ENCODE results near the gene DNAH10.

The DNAH10 gene

GRCh38 chr12:123889848-123890535, 127.9 kb downstream of the DNAH10 start:
- Histone ChIP-seq H3K9me3 (replicated peaks in 1 of 11) (no peaks in the 10 kb centered on the region), H4K20me1 (no peaks in the 10 kb centered on the region), H3K4me3 (peak overlapping the region in 7 of 10 experiments; percentile 37 to 59 (median 49); a peak in 10 of 20 replicates), H3K36me3 (no peaks in the 10 kb centered on the region), H3K9ac (peak overlapping the region in 9 of 11 experiments; percentile 39 to 80 (median 74); a peak in 17 of 22 replicates), H3K27ac (peak overlapping the region in 9 of 11 experiments; percentile 61 to 94 (median 84); a peak in 18 of 22 replicates), H3K27me3 (no peaks in the 10 kb centered on the region), H3K4me2 (peak overlapping the region; percentile 70 to 93 (median 84)), H3K4me1 (peaks cover 41 to 76% (median 67%) of the 10 kb centered on the region in 10 experiments)
- TF ChIP-seq Cebpa-rat (IDR thresholded peaks at IDR 0.05), result peak in 6 of 11 experiments; percentile 29 to 67 (median 46); a peak in 5 of 22 replicates

- Histone ChIP-seq H3K4me1 (peaks cover 41 to 76% (median 67%) of the 10 kb centered on the region in 10 experiments), H4K20me1 (no peaks in the 10 kb centered on the region), H3K27me3 (no peaks in the 10 kb centered on the region), H3K9ac (peak overlapping the region in 6 of 11 experiments; percentile 11 to 80 (median 40); a peak in 8 of 22 replicates), H3K9me3 (replicated peaks in 1 of 11) (no peaks in the 10 kb centered on the region), H3K4me2 (peak overlapping the region; percentile 59 to 93 (median 84)), H3K36me3 (no peaks in the 10 kb centered on the region), H3K4me3 (peak overlapping the region in 5 of 10 experiments; percentile 48 to 59 (median 53); a peak in 6 of 20 replicates), H3K27ac (peak overlapping the region in 9 of 11 experiments; percentile 30 to 94 (median 84); a peak in 17 of 22 replicates)
- TF ChIP-seq Cebpa-rat (IDR thresholded peaks at IDR 0.05), result no peak
Observed at GRCh38 chr12:123890536-123890902, 128.4 kb downstream of the DNAH10 start.

- H3K27me3 ChIP-seq, result no peaks in the 10 kb centered on the region
- H3K9me3 ChIP-seq (replicated peaks in 1 of 11), result no peaks in the 10 kb centered on the region
- TF ChIP-seq Cebpa-rat (IDR thresholded peaks at IDR 0.05), result no peak
- no peaks in the 10 kb centered on the region for H3K36me3 ChIP-seq
- peak overlapping the region in 5 of 11 experiments; percentile 11 to 80 (median 43); a peak in 6 of 22 replicates for H3K9ac ChIP-seq
- H3K4me2 ChIP-seq, result peak overlapping the region; percentile 59 to 93 (median 84); a peak in 21 of 22 replicates
- H3K4me3 ChIP-seq, result peak overlapping the region in 2 of 10 experiments; percentile 49 to 56; a peak in 4 of 20 replicates
- no peaks in the 10 kb centered on the region for H4K20me1 ChIP-seq
- peaks cover 41 to 75% (median 67%) of the 10 kb centered on the region in 10 experiments for H3K4me1 ChIP-seq
- H3K27ac ChIP-seq, result peak overlapping the region in 9 of 11 experiments; percentile 30 to 94 (median 84); a peak in 17 of 22 replicates
Observed at GRCh38 chr12:123891011-123891410, 128.9 kb downstream of the DNAH10 start.

GRCh38 chr12:123891516-123892179, 129.5 kb downstream of the DNAH10 start:
- Histone ChIP-seq H3K36me3 (no peaks in the 10 kb centered on the region), H3K9me3 (replicated peaks in 1 of 11) (no peaks in the 10 kb centered on the region), H3K4me3 (0 out of 20 replicates have a peak overlapping the region, but pooled peaks of 2 of the 10 experiments have one; percentile 49 to 56), H3K9ac (peak overlapping the region in 4 of 11 experiments; percentile 27 to 80 (median 56); a peak in 3 of 22 replicates), H3K27me3 (no peaks in the 10 kb centered on the region), H4K20me1 (no peaks in the 10 kb centered on the region), H3K4me1 (peaks cover 41 to 68% (median 61%) of the 10 kb centered on the region in 10 experiments), H3K27ac (peak overlapping the region in 9 of 11 experiments; percentile 30 to 94 (median 84); a peak in 16 of 22 replicates), H3K4me2 (peak overlapping the region; percentile 32 to 93 (median 84); a peak in 21 of 22 replicates)
- no peak for TF ChIP-seq Cebpa-rat (IDR thresholded peaks at IDR 0.05)

- no peak overlapping the region for H3K4me3 ChIP-seq
- H4K20me1 ChIP-seq, result no peaks in the 10 kb centered on the region
- no peaks in the 10 kb centered on the region for H3K36me3 ChIP-seq
- peak overlapping the region in 2 of 11 experiments; percentile 89 to 94; a peak in 2 of 22 replicates for H3K27ac ChIP-seq
- H3K9ac ChIP-seq, result no peak overlapping the region
- no peak for TF ChIP-seq Cebpa-rat (IDR thresholded peaks at IDR 0.05)
- H3K4me2 ChIP-seq, result peak overlapping the region in 10 of 11 experiments; percentile 32 to 93 (median 84); a peak in 17 of 22 replicates
- H3K4me1 ChIP-seq, result peaks cover 37 to 68% (median 56%) of the 10 kb centered on the region in 10 experiments
- no peaks in the 10 kb centered on the region for H3K9me3 ChIP-seq (replicated peaks in 1 of 11)
- no peaks in the 10 kb centered on the region for H3K27me3 ChIP-seq
Observed at GRCh38 chr12:123892180-123892559, 130.1 kb downstream of the DNAH10 start.

- no peak overlapping the region for H3K27ac ChIP-seq
- no peaks in the 10 kb centered on the region for H4K20me1 ChIP-seq
- H3K36me3 ChIP-seq, result 0 out of 22 replicates have a peak, but pooled peaks cover 0 to under 1% (median 0%) of the 10 kb centered on the region in 11 experiments
- H3K4me3 ChIP-seq, result no peak overlapping the region
- no peaks in the 10 kb centered on the region for H3K9me3 ChIP-seq (replicated peaks in 1 of 11)
- H3K9ac ChIP-seq, result no peak overlapping the region
- H3K4me2 ChIP-seq, result peak overlapping the region in 6 of 11 experiments; percentile 80 to 93 (median 86); a peak in 8 of 22 replicates
- H3K27me3 ChIP-seq, result no peaks in the 10 kb centered on the region
- TF ChIP-seq Cebpa-rat (IDR thresholded peaks at IDR 0.05), result no peak
- peaks cover 37 to 64% (median 49%) of the 10 kb centered on the region in 10 experiments for H3K4me1 ChIP-seq
Observed at GRCh38 chr12:123892853-123893252, 130.8 kb downstream of the DNAH10 start.

GRCh38 chr12:123893276-123893675, 131.2 kb downstream of the DNAH10 start:
- Histone ChIP-seq H4K20me1 (no peaks in the 10 kb centered on the region), H3K4me3 (no peak overlapping the region), H3K9me3 (replicated peaks in 1 of 11) (no peaks in the 10 kb centered on the region), H3K27ac (no peak overlapping the region), H3K36me3 (0 out of 22 replicates have a peak, but pooled peaks cover 0 to 5% (median 0%) of the 10 kb centered on the region in 11 experiments), H3K4me1 (peaks cover 37 to 60% (median 45%) of the 10 kb centered on the region in 10 experiments), H3K9ac (no peak overlapping the region), H3K27me3 (no peaks in the 10 kb centered on the region), H3K4me2 (peak overlapping the region in 1 of 11 experiments; percentile 89; a peak in 1 of 22 replicates)
- TF ChIP-seq Cebpa-rat (IDR thresholded peaks at IDR 0.05), result no peak

GRCh38 chr12:123894823-123895345, 132.8 kb downstream of the DNAH10 start:
- Histone ChIP-seq H3K4me2 (no peak overlapping the region), H3K4me1 (peaks cover 22 to 44% (median 29%) of the 10 kb centered on the region in 10 experiments), H3K36me3 (peaks cover 0 to 13% (median 0%) of the 10 kb centered on the region in 11 experiments; a peak in 4 of 22 replicates), H3K9ac (no peak overlapping the region), H3K4me3 (no peak overlapping the region), H3K27ac (no peak overlapping the region), H3K27me3 (no peaks in the 10 kb centered on the region), H3K9me3 (replicated peaks in 1 of 11) (no peaks in the 10 kb centered on the region), H4K20me1 (no peaks in the 10 kb centered on the region)
- no peak for TF ChIP-seq Cebpa-rat (IDR thresholded peaks at IDR 0.05)

Data from BLaER1 treated with 17β-estradiol and CSF1 and Interleukin-3, amounts not matched to agents 10 nM and 100 nM (cell line).